ENCODE results near the gene RAPGEF4. TPM values are rescaled to one million over a fixed set of nuclear protein-coding genes. Genes with fewer than 3 reads are reported as not detected.

RAPGEF4 gene
- total and polyA plus RNA-seq, 2 of the 13 experiments (the other 11 are each of a cell fraction or from before 2014, with no cell fraction given), result 0.78 to 0.91 TPM

DNA sequence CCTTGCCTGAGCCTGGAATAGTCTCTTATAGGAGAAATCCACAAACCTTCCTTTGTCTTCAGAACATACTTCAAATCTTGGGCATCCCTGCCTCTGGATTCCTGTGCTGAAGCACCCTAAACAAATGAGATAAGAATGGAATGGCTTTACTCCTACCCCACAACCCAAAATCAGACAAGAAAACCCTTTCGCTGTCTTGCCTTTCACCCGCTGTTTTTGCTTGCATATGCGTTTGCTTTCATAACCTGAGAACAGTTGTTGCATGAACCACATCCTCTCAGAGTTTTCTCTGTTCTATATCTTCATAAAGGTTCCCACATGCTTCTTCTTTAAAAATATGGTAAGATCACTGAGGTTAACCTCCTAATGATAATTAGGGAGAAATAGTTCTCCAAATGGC lies 207.9 kb downstream of the RAPGEF4 start:
- Histone ChIP-seq H3K36me3 (replicated peaks in 1 of 2; ENCODE audit: control insufficient read depth in 1 of 2, insufficient read depth in 2 of 2, low read length in 2 of 2) (no peaks in the 10 kb centered on the region), H4K20me1 (ENCODE audit: insufficient read depth, low read length) (no peaks in the 10 kb centered on the region), H3K27me3 (ENCODE audit: control insufficient read depth in 1 of 2, insufficient read depth in 2 of 2, low read length in 2 of 2) (no peaks in the 10 kb centered on the region; a peak in 1 of 5 replicates), H2AFZ (ENCODE audit: low read length) (no peak overlapping the region), H3K79me2 (ENCODE audit: insufficient read depth, low read length) (no peaks in the 10 kb centered on the region), H3K27ac (ENCODE audit: extremely low read length, insufficient read depth, low read length) (no peak overlapping the region), H3K9ac (ENCODE audit: insufficient read depth, low read depth, low read length) (no peak overlapping the region), H3K9me3 (ENCODE audit: low read length) (no peaks in the 10 kb centered on the region), H3K4me3 (replicated peaks in 1 of 3; ENCODE audit: insufficient read depth in 1 of 3, low read depth in 2 of 3, low read length in 3 of 3) (no peak overlapping the region), H3K4me2 (ENCODE audit: low read depth, low read length) (no peak overlapping the region), H3K4me1 (ENCODE audit: insufficient read depth, low read length) (0 out of 2 replicates have a peak, but pooled peaks cover 9% of the 10 kb centered on the region)
- BruUV-seq (replicated peaks), result no TSS peak
- FAIRE-seq (no peak), ATAC-seq (no peak), DNase-seq (ENCODE audit: low spot score) (no peak)
- in situ Hi-C loops (cut with HindIII; ENCODE audit: extremely low pct_ligation_motif_present, low pct_unique_long_range_greater_than_20kb) (no loop called here), intact Hi-C loops (cut with micrococcal nuclease; ENCODE audit: unreplicated experiment) (no loop called here)
- POLR2A ChIA-PET, result no interaction called here
- CTCF ChIA-PET (ENCODE audit: low intra/inter-chr PET ratio, low total read pairs), result no interaction called here
- 52% methylated on average over 3 of the region's 3 CpGs for WGBS (ENCODE audit: low lambda C conversion rate)
- TF ChIP-seq HOXA9 (CRISPR knock-in tag; IDR thresholded peaks at IDR 0.05; ENCODE audit: borderline replicate concordance) (no peak), HMGXB4 (CRISPR knock-in tag; IDR thresholded peaks at IDR 0.05; ENCODE audit: borderline replicate concordance in 1 of 2, low read depth in 1 of 2) (no peak), HNF4G (IDR thresholded peaks at IDR 0.05; ENCODE audit: borderline replicate concordance, low read depth, low read length) (no peak), HNF4G (CRISPR knock-in tag; IDR thresholded peaks at IDR 0.05; ENCODE audit: borderline replicate concordance, low read depth) (no peak), ZBTB2 (CRISPR knock-in tag; IDR thresholded peaks at IDR 0.05; ENCODE audit: low read depth) (no peak), ZC3H4 (CRISPR knock-in tag; IDR thresholded peaks at IDR 0.05; ENCODE audit: borderline replicate concordance) (no peak), RBM39 (IDR thresholded peaks at IDR 0.05; ENCODE audit: low read depth, low read length, poor library complexity, severe bottlenecking) (no peak), IRF2 (CRISPR knock-in tag; IDR thresholded peaks at IDR 0.05) (no peak), ZNF20 (CRISPR knock-in tag; IDR thresholded peaks at IDR 0.05) (no peak), ZNF331 (CRISPR knock-in tag; IDR thresholded peaks at IDR 0.05) (no peak)
- TF ChIP-seq, protein P1, sequence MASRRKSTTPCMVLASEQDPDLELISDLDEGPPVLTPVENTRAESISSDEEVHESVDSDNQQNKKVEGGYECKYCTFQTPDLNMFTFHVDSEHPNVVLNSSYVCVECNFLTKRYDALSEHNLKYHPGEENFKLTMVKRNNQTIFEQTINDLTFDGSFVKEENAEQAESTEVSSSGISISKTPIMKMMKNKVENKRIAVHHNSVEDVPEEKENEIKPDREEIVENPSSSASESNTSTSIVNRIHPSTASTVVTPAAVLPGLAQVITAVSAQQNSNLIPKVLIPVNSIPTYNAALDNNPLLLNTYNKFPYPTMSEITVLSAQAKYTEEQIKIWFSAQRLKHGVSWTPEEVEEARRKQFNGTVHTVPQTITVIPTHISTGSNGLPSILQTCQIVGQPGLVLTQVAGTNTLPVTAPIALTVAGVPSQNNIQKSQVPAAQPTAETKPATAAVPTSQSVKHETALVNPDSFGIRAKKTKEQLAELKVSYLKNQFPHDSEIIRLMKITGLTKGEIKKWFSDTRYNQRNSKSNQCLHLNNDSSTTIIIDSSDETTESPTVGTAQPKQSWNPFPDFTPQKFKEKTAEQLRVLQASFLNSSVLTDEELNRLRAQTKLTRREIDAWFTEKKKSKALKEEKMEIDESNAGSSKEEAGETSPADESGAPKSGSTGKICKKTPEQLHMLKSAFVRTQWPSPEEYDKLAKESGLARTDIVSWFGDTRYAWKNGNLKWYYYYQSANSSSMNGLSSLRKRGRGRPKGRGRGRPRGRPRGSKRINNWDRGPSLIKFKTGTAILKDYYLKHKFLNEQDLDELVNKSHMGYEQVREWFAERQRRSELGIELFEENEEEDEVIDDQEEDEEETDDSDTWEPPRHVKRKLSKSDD (CRISPR knock-in tag; IDR thresholded peaks at IDR 0.05; ENCODE audit: low read depth), result no peak
- TF ChIP-seq, protein P2, sequence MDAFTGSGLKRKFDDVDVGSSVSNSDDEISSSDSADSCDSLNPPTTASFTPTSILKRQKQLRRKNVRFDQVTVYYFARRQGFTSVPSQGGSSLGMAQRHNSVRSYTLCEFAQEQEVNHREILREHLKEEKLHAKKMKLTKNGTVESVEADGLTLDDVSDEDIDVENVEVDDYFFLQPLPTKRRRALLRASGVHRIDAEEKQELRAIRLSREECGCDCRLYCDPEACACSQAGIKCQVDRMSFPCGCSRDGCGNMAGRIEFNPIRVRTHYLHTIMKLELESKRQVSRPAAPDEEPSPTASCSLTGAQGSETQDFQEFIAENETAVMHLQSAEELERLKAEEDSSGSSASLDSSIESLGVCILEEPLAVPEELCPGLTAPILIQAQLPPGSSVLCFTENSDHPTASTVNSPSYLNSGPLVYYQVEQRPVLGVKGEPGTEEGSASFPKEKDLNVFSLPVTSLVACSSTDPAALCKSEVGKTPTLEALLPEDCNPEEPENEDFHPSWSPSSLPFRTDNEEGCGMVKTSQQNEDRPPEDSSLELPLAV (CRISPR knock-in tag; conservative IDR thresholded peaks at IDR 0.05; ENCODE audit: low read depth), result no peak
- TF ChIP-seq, protein P3, sequence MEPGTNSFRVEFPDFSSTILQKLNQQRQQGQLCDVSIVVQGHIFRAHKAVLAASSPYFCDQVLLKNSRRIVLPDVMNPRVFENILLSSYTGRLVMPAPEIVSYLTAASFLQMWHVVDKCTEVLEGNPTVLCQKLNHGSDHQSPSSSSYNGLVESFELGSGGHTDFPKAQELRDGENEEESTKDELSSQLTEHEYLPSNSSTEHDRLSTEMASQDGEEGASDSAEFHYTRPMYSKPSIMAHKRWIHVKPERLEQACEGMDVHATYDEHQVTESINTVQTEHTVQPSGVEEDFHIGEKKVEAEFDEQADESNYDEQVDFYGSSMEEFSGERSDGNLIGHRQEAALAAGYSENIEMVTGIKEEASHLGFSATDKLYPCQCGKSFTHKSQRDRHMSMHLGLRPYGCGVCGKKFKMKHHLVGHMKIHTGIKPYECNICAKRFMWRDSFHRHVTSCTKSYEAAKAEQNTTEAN (CRISPR knock-in tag; conservative IDR thresholded peaks at IDR 0.05), result no peak
- TF ChIP-seq, protein P4, sequence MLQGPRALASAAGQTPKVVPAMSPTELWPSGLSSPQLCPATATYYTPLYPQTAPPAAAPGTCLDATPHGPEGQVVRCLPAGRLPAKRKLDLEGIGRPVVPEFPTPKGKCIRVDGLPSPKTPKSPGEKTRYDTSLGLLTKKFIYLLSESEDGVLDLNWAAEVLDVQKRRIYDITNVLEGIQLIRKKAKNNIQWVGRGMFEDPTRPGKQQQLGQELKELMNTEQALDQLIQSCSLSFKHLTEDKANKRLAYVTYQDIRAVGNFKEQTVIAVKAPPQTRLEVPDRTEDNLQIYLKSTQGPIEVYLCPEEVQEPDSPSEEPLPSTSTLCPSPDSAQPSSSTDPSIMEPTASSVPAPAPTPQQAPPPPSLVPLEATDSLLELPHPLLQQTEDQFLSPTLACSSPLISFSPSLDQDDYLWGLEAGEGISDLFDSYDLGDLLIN (CRISPR knock-in tag; IDR thresholded peaks at IDR 0.05; ENCODE audit: borderline replicate concordance), result no peak

Data from HepG2 (cell line).